Activated CD8-positive, alpha-beta memory T cell treated with anti-CD3 and anti-CD28 coated beads for 4 hours (primary cell): ENCODE results near the gene ZNF132.
"Not testable (repeated sequence)": the region's sequence is repeated elsewhere in the genome, so short reads cannot be mapped to it uniquely, and the experiment has no call there.

Source experiments
- DNase-seq, 2 donors: peaks; one replicate each; pipeline ENCODE4 v3.0.0-alpha.2; 2020; ENCODE audit warnings: low read depth in 2 of 2

Gene ZNF132

DNA sequence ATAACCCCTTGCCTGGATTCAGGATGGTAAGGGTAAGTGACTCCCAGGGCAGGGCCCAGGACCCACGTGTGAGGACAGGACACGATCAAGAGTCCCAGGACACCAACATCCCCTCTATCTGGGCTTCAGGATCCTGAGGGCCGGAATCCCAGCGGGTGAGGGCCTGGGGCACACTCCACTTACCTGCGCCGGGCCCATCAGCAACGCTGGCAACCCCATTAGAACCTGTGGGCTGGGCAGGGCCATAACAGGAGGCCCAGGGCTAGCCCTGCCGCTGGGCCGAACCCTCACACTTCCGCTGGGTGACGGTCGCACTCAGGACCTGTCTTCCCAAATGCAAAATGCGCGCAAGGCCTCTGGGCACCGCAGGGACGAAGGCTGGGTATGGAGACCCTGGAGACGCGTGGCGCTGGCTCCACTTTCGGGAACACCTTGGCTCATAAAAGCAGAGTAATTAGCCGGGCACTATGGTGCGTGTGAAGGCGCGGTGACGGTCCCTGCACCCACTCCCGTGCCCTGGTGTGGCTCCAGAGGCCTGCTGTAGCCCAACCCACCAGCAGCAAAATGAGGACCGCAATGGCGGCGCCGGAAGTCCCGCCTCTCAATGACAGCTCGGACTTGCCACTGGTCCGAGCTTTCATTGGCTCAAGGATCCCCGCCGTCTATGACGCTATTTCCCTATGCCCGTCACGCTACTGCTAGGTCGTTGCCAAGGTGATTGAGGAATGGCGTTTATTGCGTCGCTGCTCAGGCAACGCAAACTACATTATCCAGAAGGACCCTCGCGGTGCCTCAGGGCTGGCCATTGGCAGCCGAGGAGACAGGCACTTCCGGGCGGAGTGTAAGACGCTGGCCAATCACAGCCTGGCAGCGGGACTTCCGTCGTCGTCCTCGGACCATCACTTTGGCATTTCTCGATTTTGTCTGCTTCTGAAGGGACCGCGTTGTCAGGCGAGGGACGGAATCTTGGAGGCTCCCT is at the start of gene ZNF132:
Gene ZNF132, minus strand, starts transcription at position 578 of the 979 bp plus-strand sequence. Its CDS starts 332 bp downstream, at position 246.
- DNase-seq = peak; percentile 88 to 93

DNA sequence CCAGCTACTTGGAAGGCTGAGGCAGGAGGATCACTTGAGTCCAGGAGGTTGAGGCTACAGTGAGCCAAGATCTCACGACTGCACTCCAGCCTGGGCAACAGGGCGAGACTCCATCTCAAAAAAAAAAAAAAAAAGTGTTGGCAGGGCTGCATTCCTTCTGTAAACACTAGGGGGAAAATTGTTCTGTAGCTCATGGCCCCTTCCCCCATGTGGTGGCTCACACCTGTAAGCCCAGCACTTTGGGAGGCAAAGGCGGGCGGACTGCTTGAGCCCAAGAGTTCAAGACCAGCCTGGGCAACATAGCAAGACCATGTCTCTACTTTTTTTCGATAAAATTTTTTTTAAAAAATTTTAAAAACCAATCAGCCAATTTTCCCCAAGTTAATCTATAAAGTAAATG is 44.4 kb upstream of the ZNF132 start:
- DNase-seq = not testable (repeated sequence)

- DNase-seq = no peak
Measured at GRCh38 chr19:58483776-58484175, 43.8 kb upstream of the ZNF132 start.

DNA sequence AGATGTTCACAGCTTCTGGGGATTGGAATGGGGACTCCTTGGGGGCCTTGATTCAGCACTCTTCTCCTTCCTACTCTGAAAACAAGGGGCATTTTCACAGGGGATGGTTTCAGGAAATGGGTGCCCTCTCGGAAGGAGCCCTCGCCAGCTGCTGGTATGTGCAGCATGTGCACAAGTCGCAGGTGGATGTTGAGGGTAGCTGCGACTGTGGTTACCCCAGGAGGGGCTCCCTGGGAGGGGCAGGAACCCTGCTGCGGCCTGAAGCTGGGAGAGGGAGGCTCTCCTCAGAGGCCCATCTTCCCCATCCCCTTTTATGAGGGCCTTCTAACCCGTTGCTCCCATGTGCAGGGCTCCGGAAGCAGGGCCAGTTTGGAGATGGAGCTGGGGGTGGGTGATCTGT is 42.4 kb upstream of the ZNF132 start:
- DNase-seq = no peak

- DNase-seq = no peak
Measured at GRCh38 chr19:58480831-58481230, 40.9 kb upstream of the ZNF132 start.

GRCh38 chr19:58480481-58480830 is 40.5 kb upstream of the ZNF132 start:
- no peak for DNase-seq

DNA sequence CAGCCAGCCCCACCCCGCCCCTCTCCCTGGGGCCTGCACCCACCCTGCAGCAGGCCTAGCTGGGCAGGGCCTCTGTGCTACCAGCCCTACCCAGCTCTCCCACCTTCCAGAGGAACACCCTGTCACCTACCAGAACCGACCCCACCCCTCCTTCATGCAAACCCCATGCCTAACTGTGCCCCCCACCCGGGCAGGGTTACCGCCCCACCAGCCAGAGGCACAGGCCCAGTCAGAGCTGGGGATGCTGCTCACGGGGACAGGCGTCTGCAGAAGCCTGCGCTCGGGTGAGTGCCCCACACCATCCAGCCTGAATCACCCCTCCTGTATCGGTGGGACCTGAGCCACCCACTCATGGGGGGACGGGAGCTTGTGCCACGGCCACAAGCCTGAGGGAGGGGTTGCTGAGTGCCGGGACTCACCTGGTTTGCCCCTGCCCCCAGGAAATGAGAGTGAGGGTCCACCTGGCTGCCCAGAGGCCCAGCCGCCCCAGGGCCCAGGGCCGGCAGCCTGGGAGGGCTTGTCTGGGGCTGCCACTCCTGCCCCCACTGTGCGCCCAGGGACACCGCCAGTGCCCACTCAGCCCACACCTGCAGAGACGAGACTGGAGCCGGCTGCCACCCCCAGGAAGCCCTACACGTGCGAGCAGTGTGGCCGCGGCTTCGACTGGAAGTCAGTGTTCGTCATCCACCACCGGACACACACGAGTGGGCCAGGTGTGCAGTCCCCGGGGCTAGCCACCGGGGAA is 40.0 kb upstream of the ZNF132 start:
- DNase-seq = no peak

DNA sequence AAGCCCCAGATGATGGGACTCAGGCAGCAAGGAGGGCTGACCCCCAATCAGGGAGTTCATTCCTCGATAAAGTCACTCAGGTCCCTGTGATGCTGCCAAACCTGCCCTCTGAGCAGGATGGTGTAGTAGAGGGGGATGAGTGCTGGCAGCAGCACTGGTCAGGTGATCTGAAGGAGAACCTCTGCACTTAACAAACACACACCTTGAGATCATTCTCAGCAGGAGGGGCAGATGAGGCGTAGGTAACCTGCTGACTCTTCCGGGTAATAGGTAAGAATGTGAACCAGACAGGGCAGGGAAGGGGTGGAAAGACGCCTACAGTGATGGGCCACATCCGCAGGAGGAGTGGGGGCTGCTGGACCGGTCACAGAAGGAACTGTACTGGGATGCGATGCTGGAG is 39.4 kb upstream of the ZNF132 start:
- DNase-seq = no peak

GRCh38 chr19:58477871-58478270 is 37.9 kb upstream of the ZNF132 start:
- DNase-seq = no peak

DNA sequence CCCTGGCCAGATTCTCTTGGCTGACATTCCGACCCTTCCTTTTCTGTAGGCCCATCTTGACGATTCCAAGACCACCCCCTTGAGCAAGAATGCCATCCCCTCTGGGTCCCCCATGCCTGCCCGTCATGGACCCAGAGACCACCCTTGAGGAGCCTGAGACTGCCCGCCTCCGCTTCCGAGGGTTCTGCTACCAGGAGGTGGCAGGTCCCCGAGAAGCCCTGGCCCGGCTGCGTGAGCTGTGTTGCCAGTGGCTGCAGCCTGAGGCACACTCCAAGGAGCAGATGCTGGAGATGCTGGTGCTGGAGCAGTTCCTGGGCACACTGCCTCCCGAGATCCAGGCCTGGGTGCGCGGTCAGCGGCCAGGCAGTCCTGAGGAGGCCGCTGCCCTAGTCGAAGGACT is 37.2 kb upstream of the ZNF132 start:
- DNase-seq = no peak

- no peak for DNase-seq
Measured at GRCh38 chr19:58476498-58477015, 36.6 kb upstream of the ZNF132 start.

- peak; percentile 92 to 93 for DNase-seq
Measured at GRCh38 chr19:58475714-58476497, 36.0 kb upstream of the ZNF132 start, which contains the start of gene ZNF446. Gene ZNF446 (plus strand): TSS chr19:58476352. CDS start chr19:58477219, 867 bp downstream.

GRCh38 chr19:58474997-58475713 is 35.2 kb upstream of the ZNF132 start:
- no peak for DNase-seq

- DNase-seq = no peak
Measured at GRCh38 chr19:58474291-58474996, 34.5 kb upstream of the ZNF132 start.

- no peak for DNase-seq
Measured at GRCh38 chr19:58473775-58474174, 33.8 kb upstream of the ZNF132 start.

DNA sequence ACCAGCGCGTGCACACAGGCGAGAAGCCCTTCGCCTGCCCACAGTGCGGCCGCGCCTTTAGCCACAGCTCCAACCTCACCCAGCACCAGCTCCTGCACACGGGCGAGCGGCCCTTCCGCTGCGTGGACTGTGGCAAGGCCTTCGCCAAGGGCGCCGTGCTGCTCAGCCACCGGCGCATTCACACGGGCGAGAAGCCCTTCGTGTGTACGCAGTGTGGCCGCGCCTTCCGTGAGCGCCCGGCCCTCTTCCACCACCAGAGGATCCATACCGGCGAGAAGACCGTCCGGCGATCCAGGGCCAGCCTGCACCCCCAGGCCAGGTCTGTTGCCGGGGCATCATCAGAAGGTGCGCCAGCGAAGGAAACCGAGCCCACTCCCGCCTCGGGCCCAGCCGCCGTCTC is 31.8 kb upstream of the ZNF132 start:
- no peak for DNase-seq

GRCh38 chr19:58470837-58471543 is 31.0 kb upstream of the ZNF132 start:
- DNase-seq = not testable (repeated sequence)

DNA sequence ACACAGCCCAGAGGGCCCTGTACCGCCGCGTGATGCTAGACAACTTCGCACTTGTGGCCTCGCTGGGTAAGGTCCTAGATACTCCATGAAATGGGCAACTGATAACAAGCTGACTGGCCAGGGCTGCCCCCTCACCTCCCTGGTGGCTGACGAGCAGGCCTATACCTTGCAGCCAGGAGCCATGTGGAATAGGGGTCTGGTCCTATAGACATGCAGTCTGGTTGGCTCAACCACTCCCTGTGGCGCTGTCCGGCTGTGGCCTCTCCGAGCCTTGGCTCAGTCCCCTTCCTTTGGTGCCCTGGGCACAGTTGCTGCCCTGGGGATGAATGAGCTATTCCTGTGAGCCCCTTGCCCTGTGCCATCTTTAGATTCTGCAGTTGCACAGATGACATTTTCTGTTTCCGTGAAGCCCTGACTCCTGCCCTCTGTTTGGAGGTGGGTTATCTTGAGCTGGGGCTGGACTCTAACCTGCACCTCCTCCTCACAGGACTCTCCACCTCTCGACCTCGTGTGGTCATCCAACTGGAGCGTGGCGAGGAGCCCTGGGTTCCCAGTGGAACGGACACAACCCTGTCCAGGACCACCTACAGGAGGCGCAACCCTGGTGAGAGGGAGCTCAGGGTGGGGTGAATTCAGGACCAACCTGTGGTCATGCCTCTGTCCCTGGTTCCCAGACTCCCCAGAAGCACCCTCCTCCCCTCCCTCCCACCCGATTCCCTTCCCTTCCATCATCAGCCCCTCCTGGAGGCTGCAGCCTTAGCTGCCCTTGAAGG is 29.5 kb upstream of the ZNF132 start:
- DNase-seq = no peak
